H1 (cell line): ENCODE results near the gene APH1A. TPM values are rescaled to one million over a fixed set of nuclear protein-coding genes. Genes with fewer than 3 reads are reported as not detected.

Source experiments
- CTCF ChIA-PET: fragments of 300-600 bp; sonication (Branson Sonifier 250); formaldehyde crosslinking; loops from one replicate; lab custom pipeline; 2021; ENCODE audit not compliant: partially characterized antibody; lab: Charles Lee
- POLR2A ChIA-PET: fragments of 300-600 bp; sonication (Branson Sonifier 250); formaldehyde crosslinking; loops from one replicate; lab custom pipeline; 2021; ENCODE audit warnings: inconsistent platforms; ENCODE audit not compliant: partially characterized antibody; lab: Charles Lee
- DNase-seq, 2 experiments: peaks; one replicate each; pipeline versions ENCODE4 v3.0.0 to v3.0.0-alpha.2; 2010 to 2022; ENCODE audit warnings: low spot score in 2 of 2, low read depth in 1 of 2, mixed read lengths in 1 of 2
- FAIRE-seq: peaks from 2 replicates; lab custom pipeline; 2011; peaks lifted over from hg19 to GRCh38; lab: Jason Lieb, UNC
- H2AFZ ChIP-seq: 2 replicates; pipeline ENCODE4 v1.8.1; 2012; ENCODE audit warnings: low read length, inconsistent platforms
- H2AK5ac ChIP-seq: 2 replicates; pipeline ENCODE4 v1.6.1; 2013; ENCODE audit warnings: low read depth, low read length
- H2BK120ac ChIP-seq: replicated peaks from 2 replicates; pipeline ENCODE3; 2013; ENCODE audit warnings: low read depth, low read length, inconsistent platforms
- H2BK12ac ChIP-seq: 2 replicates; pipeline ENCODE4 v1.6.1; 2013; ENCODE audit warnings: low read depth, low read length
- H2BK15ac ChIP-seq: 2 replicates; pipeline ENCODE4 v1.6.1; 2013; ENCODE audit warnings: low read length
- H2BK20ac ChIP-seq: 2 replicates; pipeline ENCODE4 v1.6.1; 2013; ENCODE audit warnings: low read length
- H2BK5ac ChIP-seq: 2 replicates; pipeline ENCODE4 v1.6.1; 2013; ENCODE audit warnings: low read depth, low read length
- H3K14ac ChIP-seq: 2 replicates; pipeline ENCODE4 v1.6.1; 2013; ENCODE audit warnings: inconsistent platforms; ENCODE audit not compliant: insufficient read length
- H3K18ac ChIP-seq: 2 replicates; pipeline ENCODE4 v1.6.1; 2013; ENCODE audit warnings: low read length; ENCODE audit errors: extremely low read depth
- H3K23ac ChIP-seq: 2 replicates; pipeline ENCODE4 v1.6.1; 2013; ENCODE audit warnings: inconsistent platforms; ENCODE audit not compliant: insufficient read length
- H3K23me2 ChIP-seq: 2 replicates; pipeline ENCODE4 v1.6.1; 2013; ENCODE audit warnings: low read depth, low read length
- H3K27ac ChIP-seq: 2 replicates; pipeline ENCODE4 v1.6.1; 2011; ENCODE audit warnings: low read depth, low read length, inconsistent platforms
- H3K27me3 ChIP-seq, 4 experiments: replicated peaks in 1 of 4; 1 replicate in 1 of 4; 2 replicates in 3 of 4; pipeline versions ENCODE4 v1.6.1 to v1.8.1; 2011 to 2013; ENCODE audit warnings: low read length in 3 of 4, mild to moderate bottlenecking in 3 of 4, inconsistent platforms in 2 of 4, mixed read lengths in 2 of 4, moderate library complexity in 1 of 4; ENCODE audit not compliant: control insufficient read depth in 3 of 4, insufficient read depth in 3 of 4; ENCODE audit errors: extremely low read depth in 1 of 4
- H3K36me3 ChIP-seq, 4 experiments: 2 replicates each; pipeline versions ENCODE4 v1.6.1 to v1.8.1; 2011 to 2013; ENCODE audit warnings: mild to moderate bottlenecking in 4 of 4, low read length in 3 of 4, moderate library complexity in 2 of 4, control low read depth in 1 of 4, inconsistent platforms in 1 of 4; ENCODE audit not compliant: insufficient read depth in 4 of 4, control insufficient read depth in 2 of 4
- H3K4ac ChIP-seq: replicated peaks from 2 replicates; pipeline ENCODE3; 2013; ENCODE audit warnings: low read length, low read depth, mixed read lengths, inconsistent platforms; ENCODE audit not compliant: insufficient read length
- H3K4me1 ChIP-seq, 4 experiments: replicated peaks in 1 of 4; 1 replicate in 1 of 4; 2 replicates in 3 of 4; pipeline versions ENCODE4 v1.6.1 to v1.8.1; 2011 to 2013; ENCODE audit warnings: low read length in 3 of 4, inconsistent platforms in 2 of 4, mixed read lengths in 1 of 4; ENCODE audit not compliant: insufficient read depth in 4 of 4, control insufficient read depth in 3 of 4
- H3K4me2 ChIP-seq, 2 experiments: 2 replicates each; pipeline versions ENCODE4 v1.6.1 to v1.8.1; 2011 to 2013; ENCODE audit warnings: low read depth in 2 of 2, low read length in 2 of 2, control low read depth in 1 of 2, inconsistent platforms in 1 of 2, mild to moderate bottlenecking in 1 of 2; ENCODE audit not compliant: insufficient read depth in 1 of 2
- H3K4me3 ChIP-seq, 4 experiments: fragments of 200-600, 300-600 bp in 1 of 4; sonication (generic), shearing (Covaris generic), sonication (Bioruptor Twin) in 1 of 4; 2 replicates each; pipeline versions ENCODE4 v1.5.1 to v1.8.1; 2011 to 2016; ENCODE audit warnings: low read length in 4 of 4, low read depth in 3 of 4, control low read depth in 2 of 4, inconsistent platforms in 2 of 4, mild to moderate bottlenecking in 2 of 4, mixed read lengths in 1 of 4, moderate library complexity in 1 of 4; ENCODE audit not compliant: insufficient read depth in 2 of 4; ENCODE audit errors: extremely low read depth in 1 of 4
- H3K56ac ChIP-seq: replicated peaks from 2 replicates; pipeline ENCODE3; 2013; ENCODE audit warnings: low read depth, mild to moderate bottlenecking, mixed read lengths, low read length, inconsistent platforms; ENCODE audit not compliant: insufficient read length
- H3K79me1 ChIP-seq: 2 replicates; pipeline ENCODE4 v1.6.1; 2013; ENCODE audit warnings: low read depth, low read length, control low read depth
- H3K79me2 ChIP-seq, 2 experiments: 2 replicates each; pipeline versions ENCODE4 v1.6.1 to v1.8.1; 2012 to 2013; ENCODE audit warnings: low read length in 2 of 2, mild to moderate bottlenecking in 2 of 2, inconsistent platforms in 1 of 2; ENCODE audit not compliant: insufficient read depth in 2 of 2, control insufficient read depth in 1 of 2
- H3K9ac ChIP-seq, 4 experiments: replicated peaks in 1 of 4; 1 replicate in 1 of 4; 2 replicates in 3 of 4; pipeline versions ENCODE4 v1.6.1 to v1.8.1; 2011 to 2013; ENCODE audit warnings: low read depth in 3 of 4, low read length in 3 of 4, control low read depth in 2 of 4, mild to moderate bottlenecking in 2 of 4, moderate library complexity in 2 of 4, inconsistent platforms in 1 of 4; ENCODE audit errors: extremely low read depth in 1 of 4
- H3K9me3 ChIP-seq, 2 experiments: 2 replicates each; pipeline versions ENCODE4 v1.6.1 to v1.8.1; 2012 to 2013; ENCODE audit warnings: mild to moderate bottlenecking in 2 of 2, moderate library complexity in 2 of 2, control low read depth in 1 of 2, inconsistent platforms in 1 of 2, low read depth in 1 of 2, low read length in 1 of 2, mixed read lengths in 1 of 2; ENCODE audit not compliant: insufficient read depth in 2 of 2
- H4K20me1 ChIP-seq, 2 experiments: replicated peaks in 1 of 2; 2 replicates each; pipeline versions ENCODE3 to v1.8.1; 2011 to 2013; ENCODE audit warnings: inconsistent platforms in 2 of 2, low read length in 2 of 2, mild to moderate bottlenecking in 1 of 2; ENCODE audit not compliant: insufficient read depth in 2 of 2, control insufficient read depth in 1 of 2
- H4K5ac ChIP-seq: 2 replicates; pipeline ENCODE4 v1.6.1; 2013; ENCODE audit warnings: low read length, low read depth, mixed read lengths, inconsistent platforms; ENCODE audit not compliant: insufficient read length
- H4K8ac ChIP-seq: 2 replicates; pipeline ENCODE4 v1.8.0; 2013; ENCODE audit warnings: mild to moderate bottlenecking, moderate library complexity, low read length, inconsistent platforms; ENCODE audit not compliant: insufficient read depth; ENCODE audit errors: extremely low read depth
- H4K91ac ChIP-seq: replicated peaks from 2 replicates; pipeline ENCODE3; 2013; ENCODE audit warnings: low read length, mixed read lengths, inconsistent platforms; ENCODE audit not compliant: insufficient read length
- CBX5 ChIP-seq: fragments of 300-800, 300-1000 bp; sonication (generic); IDR thresholded peaks from 2 replicates; pipeline ENCODE4 v1.7.1; 2016; ENCODE audit warnings: antibody characterized with exemption, low read length, low read depth
- CHD2 ChIP-seq: IDR thresholded peaks from 2 replicates; pipeline ENCODE4 v1.6.1; 2012; ENCODE audit warnings: low read length, improper control_type of control experiment
- HDAC6 ChIP-seq: IDR thresholded peaks from one replicate; pipeline ENCODE4 v1.7.1; 2012; ENCODE audit warnings: low read depth, mild to moderate bottlenecking, inconsistent platforms, low read length, moderate library complexity
- KDM1A ChIP-seq: fragments of 200-600, 300-600 bp; sonication (generic); IDR thresholded peaks from 2 replicates; pipeline ENCODE4 v1.7.1; 2016; ENCODE audit warnings: mild to moderate bottlenecking, low read length, borderline replicate concordance
- NRF1 ChIP-seq: IDR thresholded peaks from 2 replicates; pipeline ENCODE4 v1.6.1; 2011; ENCODE audit warnings: mild to moderate bottlenecking, low read depth, low read length, improper control_type of control experiment
- SUZ12 ChIP-seq: fragments of 200-600 bp; sonication (generic); IDR thresholded peaks from 2 replicates; pipeline ENCODE4 v1.6.1; 2012; ENCODE audit warnings: mild to moderate bottlenecking, inconsistent platforms, low read length, moderate library complexity, mixed read lengths
- WGBS, 2 experiments: shearing (Covaris generic) in 1 of 2; methylation state at CpG; one replicate each; pipeline versions ENCODE4 v1.1.6 to v1.1.7; 2013 to 2015; ENCODE audit warnings: low lambda C conversion rate in 2 of 2, mixed read lengths in 2 of 2, inconsistent platforms in 1 of 2, low coverage in 1 of 2, missing lambda C conversion rate in 1 of 2; ENCODE audit not compliant: insufficient replicate concordance in 2 of 2, insufficient coverage in 1 of 2, insufficient read length in 1 of 2; ENCODE audit errors: extremely low coverage in 1 of 2, missing lambda C conversion rate in 1 of 2; 5-methylcytosine and 5-hydroxymethylcytosine counted together
- polyA plus RNA-seq, 7 experiments: library from polyadenylated mRNA; depleted of rRNA in 3 of 7; stranded (reverse) in 5 of 7; unstranded in 2 of 7; fragments of >200 nt in 5 of 7; fragments of 200-250 nt in 2 of 7; gene quantifications; 1 replicate in 5 of 7; 2 replicates in 1 of 7; 4 replicates in 1 of 7; pipeline versions ENCODE4 v1.2.1 to v1.2.3, GENCODE V29; 2011 to 2013; ENCODE audit warnings: missing spikeins in 2 of 7, mixed read lengths in 2 of 7
- total RNA-seq: library from RNA; stranded (reverse); fragmentation: NEBNext Ultra II Directional; extraction: Animal tissue kit (Norgen Biotek cat#: 25700); gene quantifications from 2 replicates; pipeline ENCODE4 v1.2.1, GENCODE V29; 2021

APH1A gene
- total and polyA plus RNA-seq, 2 of the 8 experiments (the other 6 are each of a cell fraction or from before 2014, with no cell fraction given): 111 to 183 TPM

- Histone ChIP-seq H2BK15ac (no peak overlapping the region), H3K79me1 (no peaks in the 10 kb centered on the region), H2BK120ac (no peak overlapping the region), H3K14ac (no peak overlapping the region), H3K27ac (peak overlapping the region; percentile 74; the same call in 1 of the 2 replicates), H4K20me1 (peaks cover 0 to 2% of the 10 kb centered on the region in 2 experiments), H3K4me3 (peak overlapping the region in 2 of 4 experiments; percentile 19 to 40; a peak in 4 of 8 replicates), H3K36me3 (peaks cover 5 to 61% (median 27%) of the 10 kb centered on the region in 4 experiments), H3K4ac (no peak overlapping the region), H4K5ac (no peak overlapping the region), H2BK5ac (no peak overlapping the region), H3K23me2 (no peaks in the 10 kb centered on the region), H3K9me3 (no peaks in the 10 kb centered on the region), H3K4me1 (peaks cover 5 to 14% (median 6%) of the 10 kb centered on the region in 4 experiments; a peak in 5 of 7 replicates), H2AFZ (no peak overlapping the region), H3K18ac (no peak overlapping the region), H3K56ac (no peak overlapping the region), H3K79me2 (peaks cover 0 to 22% of the 10 kb centered on the region in 2 experiments; a peak in 2 of 4 replicates), H4K91ac (no peak overlapping the region), H3K23ac (no peak overlapping the region), H2AK5ac (no peak overlapping the region), H3K4me2 (peak overlapping the region; percentile 56 to 78), H3K9ac (peak overlapping the region in 1 of 4 experiments; percentile 34; a peak in 2 of 7 replicates), H3K27me3 (no peaks in the 10 kb centered on the region), H2BK12ac (no peak overlapping the region), H2BK20ac (0 out of 2 replicates have a peak overlapping the region, but pooled peaks have one; percentile 6), H4K8ac (no peak overlapping the region)
- POLR2A ChIA-PET: interaction anchor here (1.0 to 3.6 kb wide), 11 partner anchors 10 to 61 kb away, joined by 3 to 33 read pairs (median 7); partner anchors contain the start of genes APH1A, C1orf54, CA14 and CIART
- FAIRE-seq (no peak), DNase-seq (no peak)
- CTCF ChIA-PET: interaction anchor here (1.5 to 2.1 kb wide), 2 partner anchors 24 to 47 kb away, joined by 4 to 6 read pairs; no protein-coding TSS in a partner anchor
- TF ChIP-seq CBX5: no peak
- no peak for TF ChIP-seq HDAC6
- TF ChIP-seq NRF1: no peak
- TF ChIP-seq KDM1A: no peak
- TF ChIP-seq SUZ12: no peak
- no peak for TF ChIP-seq CHD2
- 65% methylated on average over 2 of the region's 2 CpGs; no CpG with 5 or more reads in 1 of the 2 experiments for WGBS, 2 experiments
Observed at GRCh38 chr1:150302902-150303301, 34.1 kb upstream of the APH1A start.
